ENCODE results near the gene GRHPR.

GRCh38 chr9:37413311-37413710, 9.2 kb upstream of the GRHPR start:
- TF ChIP-seq, protein P1, sequence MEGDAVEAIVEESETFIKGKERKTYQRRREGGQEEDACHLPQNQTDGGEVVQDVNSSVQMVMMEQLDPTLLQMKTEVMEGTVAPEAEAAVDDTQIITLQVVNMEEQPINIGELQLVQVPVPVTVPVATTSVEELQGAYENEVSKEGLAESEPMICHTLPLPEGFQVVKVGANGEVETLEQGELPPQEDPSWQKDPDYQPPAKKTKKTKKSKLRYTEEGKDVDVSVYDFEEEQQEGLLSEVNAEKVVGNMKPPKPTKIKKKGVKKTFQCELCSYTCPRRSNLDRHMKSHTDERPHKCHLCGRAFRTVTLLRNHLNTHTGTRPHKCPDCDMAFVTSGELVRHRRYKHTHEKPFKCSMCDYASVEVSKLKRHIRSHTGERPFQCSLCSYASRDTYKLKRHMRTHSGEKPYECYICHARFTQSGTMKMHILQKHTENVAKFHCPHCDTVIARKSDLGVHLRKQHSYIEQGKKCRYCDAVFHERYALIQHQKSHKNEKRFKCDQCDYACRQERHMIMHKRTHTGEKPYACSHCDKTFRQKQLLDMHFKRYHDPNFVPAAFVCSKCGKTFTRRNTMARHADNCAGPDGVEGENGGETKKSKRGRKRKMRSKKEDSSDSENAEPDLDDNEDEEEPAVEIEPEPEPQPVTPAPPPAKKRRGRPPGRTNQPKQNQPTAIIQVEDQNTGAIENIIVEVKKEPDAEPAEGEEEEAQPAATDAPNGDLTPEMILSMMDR (IDR thresholded peaks at IDR 0.05; ENCODE audit: low read depth, low read length): no peak
- no peak for TF ChIP-seq POLR2A (IDR thresholded peaks at IDR 0.05; ENCODE audit: extremely low read depth, insufficient read length)
